HepG2 (cell line): ENCODE measurements around the gene CHMP1B. TPM values are rescaled to one million over a fixed set of nuclear protein-coding genes. Genes with fewer than 3 reads are reported as not detected.

ENCODE experiments used
- BRCA1 ChIP-seq: sonication (generic); formaldehyde crosslinking; IDR thresholded peaks from 2 replicates; pipeline ENCODE4 v1.4.0; 2020; ENCODE audit warnings: missing genetic modification reagents
- FIP1L1 ChIP-seq: fragments of 200-400 bp; formaldehyde crosslinking; IDR thresholded peaks from 2 replicates; pipeline ENCODE4 v1.6.1; 2018; ENCODE audit warnings: low read depth, mild to moderate bottlenecking, low read length, moderate library complexity, borderline replicate concordance; ENCODE audit not compliant: insufficient read depth
- NR1H2 ChIP-seq: sonication (generic); formaldehyde crosslinking; IDR thresholded peaks from 2 replicates; pipeline ENCODE4 v1.8.1; 2022; ENCODE audit warnings: low read depth, missing genetic modification reagents, borderline replicate concordance
- NR2F2 ChIP-seq: IDR thresholded peaks from 2 replicates; pipeline ENCODE4 v1.6.1; 2012; ENCODE audit warnings: low read depth, inconsistent platforms, borderline replicate concordance
- PBX2 ChIP-seq: IDR thresholded peaks from 2 replicates; pipeline ENCODE4 v1.6.1; 2016; ENCODE audit warnings: control low read depth
- RBAK ChIP-seq: sonication (generic); formaldehyde crosslinking; IDR thresholded peaks from 2 replicates; pipeline ENCODE4 v1.5.1; 2020; ENCODE audit warnings: mild to moderate bottlenecking, missing genetic modification reagents
- RXRB ChIP-seq: IDR thresholded peaks from 2 replicates; pipeline ENCODE4 v1.6.1; 2016; ENCODE audit warnings: borderline replicate concordance, missing genetic modification reagents, missing compliant biosample characterization
- SIX4 ChIP-seq: sonication (generic); formaldehyde crosslinking; IDR thresholded peaks from 2 replicates; pipeline ENCODE4 v1.4.0; 2020; ENCODE audit warnings: missing genetic modification reagents
- SKI ChIP-seq: fragments of 450-650 bp; IDR thresholded peaks from one replicate; pipeline ENCODE4 v1.6.1; 2018; ENCODE audit warnings: mild to moderate bottlenecking; ENCODE audit not compliant: partially characterized antibody
- SMARCE1 ChIP-seq: fragments of 450-650 bp; IDR thresholded peaks from 2 replicates; pipeline ENCODE4 v1.6.1; 2017; ENCODE audit warnings: borderline replicate concordance
- THAP11 ChIP-seq: IDR thresholded peaks from 2 replicates; pipeline ENCODE4 v1.6.1; 2016; ENCODE audit warnings: missing biosample characterization, missing genetic modification reagents
- TSC22D2 ChIP-seq: sonication (generic); formaldehyde crosslinking; IDR thresholded peaks from 2 replicates; pipeline ENCODE4 v1.5.1; 2020; ENCODE audit warnings: missing genetic modification reagents, mild to moderate bottlenecking, borderline replicate concordance
- YY1 ChIP-seq: IDR thresholded peaks from 2 replicates; pipeline ENCODE4 v1.6.1; 2011; ENCODE audit warnings: low read length, low read depth, moderate library complexity, mild to moderate bottlenecking; ENCODE audit not compliant: insufficient read depth, insufficient replicate concordance
- ZBTB1 ChIP-seq: sonication (generic); formaldehyde crosslinking; IDR thresholded peaks from 2 replicates; pipeline ENCODE4 v1.4.0; 2020; ENCODE audit warnings: missing genetic modification reagents, borderline replicate concordance
- ZFP1 ChIP-seq: IDR thresholded peaks from 2 replicates; pipeline ENCODE4 v1.6.1; 2016
- ZFX ChIP-seq: sonication (generic); formaldehyde crosslinking; IDR thresholded peaks from 2 replicates; pipeline ENCODE4 v1.4.0; 2020; ENCODE audit warnings: mild to moderate bottlenecking, low read depth, missing genetic modification reagents, moderate library complexity
- ZNF225 ChIP-seq: sonication (generic); formaldehyde crosslinking; IDR thresholded peaks from 2 replicates; pipeline ENCODE4 v1.4.0; 2020; ENCODE audit warnings: mild to moderate bottlenecking, missing genetic modification reagents
- ZNF280D ChIP-seq: sonication (generic); formaldehyde crosslinking; IDR thresholded peaks from 2 replicates; pipeline ENCODE4 v1.5.1; 2020; ENCODE audit warnings: mild to moderate bottlenecking, missing genetic modification reagents
- ZNF326 ChIP-seq: sonication (generic); formaldehyde crosslinking; IDR thresholded peaks from 2 replicates; pipeline ENCODE4 v1.4.0; 2020; ENCODE audit warnings: missing genetic modification reagents, borderline replicate concordance
- ZNF557 ChIP-seq: sonication (generic); formaldehyde crosslinking; IDR thresholded peaks from 2 replicates; pipeline ENCODE4 v1.4.0; 2020; ENCODE audit warnings: missing genetic modification reagents
- ZNF616 ChIP-seq: sonication (generic); formaldehyde crosslinking; IDR thresholded peaks from 2 replicates; pipeline ENCODE4 v1.5.0; 2020; ENCODE audit warnings: low read depth, mild to moderate bottlenecking, missing genetic modification reagents
- ZNF619 ChIP-seq: sonication (generic); formaldehyde crosslinking; IDR thresholded peaks from 2 replicates; pipeline ENCODE4 v1.4.0; 2020; ENCODE audit warnings: mild to moderate bottlenecking, missing genetic modification reagents
- ZNF672 ChIP-seq: sonication (generic); formaldehyde crosslinking; IDR thresholded peaks from 2 replicates; pipeline ENCODE4 v1.8.1; 2022; ENCODE audit warnings: missing genetic modification reagents
- ZNF703 ChIP-seq: sonication (generic); formaldehyde crosslinking; IDR thresholded peaks from 2 replicates; pipeline ENCODE4 v1.5.1; 2020; ENCODE audit warnings: missing genetic modification reagents, mild to moderate bottlenecking, moderate library complexity, borderline replicate concordance
- ZNF790 ChIP-seq: sonication (generic); formaldehyde crosslinking; IDR thresholded peaks from 2 replicates; pipeline ENCODE4 v1.8.0; 2022; ENCODE audit warnings: missing genetic modification reagents, mild to moderate bottlenecking, borderline replicate concordance
- ZNF839 ChIP-seq: sonication (generic); formaldehyde crosslinking; IDR thresholded peaks from 2 replicates; pipeline ENCODE4 v1.4.0; 2020; ENCODE audit warnings: missing genetic modification reagents, mild to moderate bottlenecking, borderline replicate concordance
- ZSCAN21 ChIP-seq: sonication (generic); formaldehyde crosslinking; IDR thresholded peaks from 2 replicates; pipeline ENCODE4 v1.8.0; 2022; ENCODE audit warnings: mild to moderate bottlenecking, missing genetic modification reagents, moderate library complexity, borderline replicate concordance
- polyA plus RNA-seq, 8 experiments: library from polyadenylated mRNA; depleted of rRNA in 3 of 8; stranded (reverse) in 7 of 8; unstranded in 1 of 8; fragments of >200 nt; fragmentation: Illumina TruSeq in 4 of 8; extraction: Trizol in 4 of 8; gene quantifications; 2 replicates each; pipeline versions ENCODE4 v1.2.1 to v1.2.3, GENCODE V29; 2011 to 2016; ENCODE audit warnings: low read depth in 4 of 8, missing spikeins in 1 of 8, mixed read lengths in 1 of 8; ENCODE audit not compliant: insufficient read depth in 1 of 8
- total RNA-seq, 5 experiments: library from RNA; depleted of rRNA; stranded (reverse); fragments of >200 nt; fragmentation: Illumina TruSeq; extraction: Trizol; gene quantifications; 2 replicates each; pipeline ENCODE4 v1.2.3, GENCODE V29; 2016; ENCODE audit warnings: low read depth in 1 of 5

The CHMP1B gene
- total and polyA plus RNA-seq, 2 of the 13 experiments (the other 11 are each of a cell fraction or from before 2014, with no cell fraction given), result 18.8 to 20.2 TPM

- no peak for TF ChIP-seq ZNF703 (CRISPR knock-in tag)
- no peak for TF ChIP-seq RXRB (CRISPR knock-in tag)
- no peak for TF ChIP-seq ZNF557
- peak; percentile 25; the same call in 1 of the 2 replicates for TF ChIP-seq THAP11 (CRISPR knock-in tag)
- TF ChIP-seq SKI, result no peak
- no peak for TF ChIP-seq RBAK (CRISPR knock-in tag)
- no peak for TF ChIP-seq ZBTB1 (CRISPR knock-in tag)
- no peak for TF ChIP-seq ZNF619 (CRISPR knock-in tag)
- TF ChIP-seq SMARCE1, result no peak
- TF ChIP-seq ZNF326, result no peak
- TF ChIP-seq ZNF616 (CRISPR knock-in tag), result no peak
- TF ChIP-seq NR2F2, result no peak
- 0 out of 2 replicates have a peak, but pooled peaks have one; percentile 72 for TF ChIP-seq TSC22D2 (CRISPR knock-in tag)
- TF ChIP-seq ZNF672 (CRISPR knock-in tag), result no peak
- TF ChIP-seq ZNF225 (CRISPR knock-in tag), result 0 out of 2 replicates have a peak, but pooled peaks have one; percentile 58
- no peak for TF ChIP-seq ZFP1 (CRISPR knock-in tag)
- TF ChIP-seq ZNF790, result no peak
- TF ChIP-seq ZSCAN21, result peak; percentile 37; the same call in 1 of the 2 replicates
- TF ChIP-seq PBX2, result no peak
- no peak for TF ChIP-seq FIP1L1
- TF ChIP-seq ZNF839 (CRISPR knock-in tag), result no peak
- no peak for TF ChIP-seq NR1H2 (CRISPR knock-in tag)
- no peak for TF ChIP-seq ZNF280D (CRISPR knock-in tag)
- no peak for TF ChIP-seq ZFX (CRISPR knock-in tag)
- TF ChIP-seq YY1, result no peak
- TF ChIP-seq BRCA1 (CRISPR knock-in tag), result no peak
- TF ChIP-seq SIX4, result peak; percentile 35; the same call in 1 of the 2 replicates
Observed at GRCh38 chr18:11849841-11850634, 1.2 kb upstream of the CHMP1B start (continued).
